HepG2 (cell line): Measurements from ENCODE around the gene DRAXIN. TPM values are rescaled to one million over a fixed set of nuclear protein-coding genes. Genes with fewer than 3 reads are reported as not detected.

ENCODE experiments used
- CC2D1A ChIP-seq: sonication (generic); formaldehyde crosslinking; IDR thresholded peaks from 2 replicates; pipeline ENCODE4 v1.8.1; 2023; ENCODE audit warnings: mild to moderate bottlenecking, missing genetic modification reagents
- GPN1 ChIP-seq: sonication (generic); formaldehyde crosslinking; IDR thresholded peaks from 2 replicates; pipeline ENCODE4 v1.5.1; 2020; ENCODE audit warnings: missing genetic modification reagents, borderline replicate concordance
- HNRNPK ChIP-seq: fragments of 200-400 bp; formaldehyde crosslinking; IDR thresholded peaks from 2 replicates; pipeline ENCODE4 v1.6.1; 2018; ENCODE audit warnings: low read length, low read depth, moderate library complexity, mild to moderate bottlenecking; ENCODE audit not compliant: poor library complexity, severe bottlenecking
- MAFK ChIP-seq, 2 experiments: IDR thresholded peaks in 1 of 2; conservative IDR thresholded peaks in 1 of 2; 2 replicates each; pipeline ENCODE4 v1.6.1; 2011; ENCODE audit warnings: improper control_type of control experiment in 2 of 2, low read length in 2 of 2
- NCOA1 ChIP-seq: sonication (generic); formaldehyde crosslinking; IDR thresholded peaks from 2 replicates; pipeline ENCODE4 v1.9.0; 2021; ENCODE audit warnings: missing genetic modification reagents
- POLR2A ChIP-seq, 2 experiments: IDR thresholded peaks; 2 replicates each; pipeline ENCODE4 v1.6.1; 2011; ENCODE audit warnings: low read depth in 2 of 2, low read length in 2 of 2, mild to moderate bottlenecking in 1 of 2, moderate library complexity in 1 of 2; ENCODE audit not compliant: insufficient read depth in 1 of 2
- SMAD1 ChIP-seq: sonication (generic); formaldehyde crosslinking; IDR thresholded peaks from 2 replicates; pipeline ENCODE4 v1.4.0; 2020; ENCODE audit warnings: missing genetic modification reagents, low read depth, mild to moderate bottlenecking, borderline replicate concordance
- ZBTB1 ChIP-seq: sonication (generic); formaldehyde crosslinking; IDR thresholded peaks from 2 replicates; pipeline ENCODE4 v1.4.0; 2020; ENCODE audit warnings: missing genetic modification reagents, borderline replicate concordance
- ZNF460 ChIP-seq: sonication (generic); formaldehyde crosslinking; IDR thresholded peaks from 2 replicates; pipeline ENCODE4 v1.5.1; 2020; ENCODE audit warnings: missing genetic modification reagents, mild to moderate bottlenecking, borderline replicate concordance
- ZNF703 ChIP-seq: sonication (generic); formaldehyde crosslinking; IDR thresholded peaks from 2 replicates; pipeline ENCODE4 v1.5.1; 2020; ENCODE audit warnings: missing genetic modification reagents, mild to moderate bottlenecking, moderate library complexity, borderline replicate concordance
- ZNF709 ChIP-seq: sonication (generic); formaldehyde crosslinking; IDR thresholded peaks from 2 replicates; pipeline ENCODE4 v1.5.0; 2020; ENCODE audit warnings: mild to moderate bottlenecking, missing genetic modification reagents
- ZSCAN25 ChIP-seq: sonication (generic); formaldehyde crosslinking; IDR thresholded peaks from 2 replicates; pipeline ENCODE4 v1.8.0; 2022; ENCODE audit warnings: mild to moderate bottlenecking, missing genetic modification reagents
- polyA plus RNA-seq, 8 experiments: library from polyadenylated mRNA; depleted of rRNA in 3 of 8; stranded (reverse) in 7 of 8; unstranded in 1 of 8; fragments of >200 nt; fragmentation: Illumina TruSeq in 4 of 8; extraction: Trizol in 4 of 8; gene quantifications; 2 replicates each; pipeline versions ENCODE4 v1.2.1 to v1.2.3, GENCODE V29; 2011 to 2016; ENCODE audit warnings: low read depth in 4 of 8, missing spikeins in 1 of 8, mixed read lengths in 1 of 8; ENCODE audit not compliant: insufficient read depth in 1 of 8
- total RNA-seq, 5 experiments: library from RNA; depleted of rRNA; stranded (reverse); fragments of >200 nt; fragmentation: Illumina TruSeq; extraction: Trizol; gene quantifications; 2 replicates each; pipeline ENCODE4 v1.2.3, GENCODE V29; 2016; ENCODE audit warnings: low read depth in 1 of 5
- TF ChIP-seq, protein P1 (sequence below): sonication (generic); formaldehyde crosslinking; IDR thresholded peaks from 2 replicates; pipeline ENCODE4 v1.4.0; 2020; ENCODE audit warnings: missing genetic modification reagents
- TF ChIP-seq, protein P2 (sequence below): sonication (generic); formaldehyde crosslinking; IDR thresholded peaks from 2 replicates; pipeline ENCODE4 v1.5.0; 2020; ENCODE audit warnings: mild to moderate bottlenecking, missing genetic modification reagents
- TF ChIP-seq, protein P3 (sequence below): IDR thresholded peaks from 2 replicates; pipeline ENCODE4 v1.6.1; 2016; ENCODE audit warnings: missing genetic modification reagents, missing compliant biosample characterization
- TF ChIP-seq, protein P4 (sequence below): sonication (generic); formaldehyde crosslinking; IDR thresholded peaks from 2 replicates; pipeline ENCODE4 v1.4.0; 2020; ENCODE audit warnings: missing genetic modification reagents
- TF ChIP-seq, protein P5 (sequence below): sonication (generic); formaldehyde crosslinking; IDR thresholded peaks from 2 replicates; pipeline ENCODE4 v1.9.0; 2021; ENCODE audit warnings: missing genetic modification reagents, mild to moderate bottlenecking, borderline replicate concordance

The DRAXIN gene
- total and polyA plus RNA-seq, 2 of the 13 experiments (the other 11 are each of a cell fraction or from before 2014, with no cell fraction given), result 0.02 TPM; not detected in 1

DNA sequence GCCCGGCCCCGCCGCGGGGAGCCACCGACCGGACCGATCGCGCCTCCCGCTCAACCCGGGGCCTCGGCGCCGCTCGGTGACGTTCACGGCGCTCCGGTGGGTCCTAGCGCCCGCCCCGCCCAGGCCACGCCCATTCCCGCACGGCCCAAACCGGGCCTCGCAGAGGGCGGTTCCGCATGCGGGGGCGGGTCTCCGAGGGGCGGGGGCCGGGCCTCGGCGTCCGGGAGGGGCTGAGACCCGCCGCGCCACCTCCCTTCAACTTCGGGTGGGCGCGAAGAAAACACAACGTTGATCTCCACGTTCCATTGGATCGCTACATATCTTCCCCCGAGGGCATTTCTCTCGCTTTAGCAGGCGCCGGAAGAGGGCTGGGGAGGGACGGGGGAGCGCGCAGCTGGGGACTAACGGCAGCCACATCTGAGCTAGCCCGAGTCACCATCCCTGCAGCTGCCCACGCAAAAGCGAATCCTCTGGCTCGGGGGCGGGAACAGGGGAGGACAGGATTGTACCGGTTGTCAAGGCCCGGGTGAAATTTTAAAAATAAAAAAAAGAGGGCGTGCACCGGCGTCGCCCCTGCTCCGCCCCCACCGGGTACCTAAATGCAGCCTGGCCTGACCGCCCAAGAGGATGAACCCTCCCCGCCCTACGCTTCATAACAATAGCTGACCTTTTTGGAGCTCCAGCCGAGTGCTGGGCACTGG, 10.3 kb upstream of the DRAXIN start, which contains the start of gene MAD2L2 (continued):
- TF ChIP-seq ZBTB1 (CRISPR knock-in tag) (no peak), GPN1 (no peak), ZNF703 (CRISPR knock-in tag) (no peak), POLR2A (IDR thresholded peaks at IDR 0.05; ENCODE audit: insufficient read depth in 1 of 2, low read depth in 2 of 2, low read length in 2 of 2) (peak; percentile 43 to 78; a peak in 2 of 4 replicates), SMAD1 (CRISPR knock-in tag) (no peak), NCOA1 (CRISPR knock-in tag) (no peak), CC2D1A (no peak), MAFK (conservative IDR thresholded peaks at IDR 0.05 in 1 of 2, IDR thresholded peaks at IDR 0.05 in 1 of 2; ENCODE audit: low read length in 2 of 2) (no peak), ZNF460 (CRISPR knock-in tag) (no peak), ZNF709 (CRISPR knock-in tag) (peak; percentile 23; the same call in 1 of the 2 replicates), ZSCAN25 (CRISPR knock-in tag) (peak; percentile 63; the same call in 1 of the 2 replicates), HNRNPK (peak; percentile 76)
- TF ChIP-seq, protein P1, sequence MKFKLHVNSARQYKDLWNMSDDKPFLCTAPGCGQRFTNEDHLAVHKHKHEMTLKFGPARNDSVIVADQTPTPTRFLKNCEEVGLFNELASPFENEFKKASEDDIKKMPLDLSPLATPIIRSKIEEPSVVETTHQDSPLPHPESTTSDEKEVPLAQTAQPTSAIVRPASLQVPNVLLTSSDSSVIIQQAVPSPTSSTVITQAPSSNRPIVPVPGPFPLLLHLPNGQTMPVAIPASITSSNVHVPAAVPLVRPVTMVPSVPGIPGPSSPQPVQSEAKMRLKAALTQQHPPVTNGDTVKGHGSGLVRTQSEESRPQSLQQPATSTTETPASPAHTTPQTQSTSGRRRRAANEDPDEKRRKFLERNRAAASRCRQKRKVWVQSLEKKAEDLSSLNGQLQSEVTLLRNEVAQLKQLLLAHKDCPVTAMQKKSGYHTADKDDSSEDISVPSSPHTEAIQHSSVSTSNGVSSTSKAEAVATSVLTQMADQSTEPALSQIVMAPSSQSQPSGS (CRISPR knock-in tag), result no peak
- TF ChIP-seq, protein P2, sequence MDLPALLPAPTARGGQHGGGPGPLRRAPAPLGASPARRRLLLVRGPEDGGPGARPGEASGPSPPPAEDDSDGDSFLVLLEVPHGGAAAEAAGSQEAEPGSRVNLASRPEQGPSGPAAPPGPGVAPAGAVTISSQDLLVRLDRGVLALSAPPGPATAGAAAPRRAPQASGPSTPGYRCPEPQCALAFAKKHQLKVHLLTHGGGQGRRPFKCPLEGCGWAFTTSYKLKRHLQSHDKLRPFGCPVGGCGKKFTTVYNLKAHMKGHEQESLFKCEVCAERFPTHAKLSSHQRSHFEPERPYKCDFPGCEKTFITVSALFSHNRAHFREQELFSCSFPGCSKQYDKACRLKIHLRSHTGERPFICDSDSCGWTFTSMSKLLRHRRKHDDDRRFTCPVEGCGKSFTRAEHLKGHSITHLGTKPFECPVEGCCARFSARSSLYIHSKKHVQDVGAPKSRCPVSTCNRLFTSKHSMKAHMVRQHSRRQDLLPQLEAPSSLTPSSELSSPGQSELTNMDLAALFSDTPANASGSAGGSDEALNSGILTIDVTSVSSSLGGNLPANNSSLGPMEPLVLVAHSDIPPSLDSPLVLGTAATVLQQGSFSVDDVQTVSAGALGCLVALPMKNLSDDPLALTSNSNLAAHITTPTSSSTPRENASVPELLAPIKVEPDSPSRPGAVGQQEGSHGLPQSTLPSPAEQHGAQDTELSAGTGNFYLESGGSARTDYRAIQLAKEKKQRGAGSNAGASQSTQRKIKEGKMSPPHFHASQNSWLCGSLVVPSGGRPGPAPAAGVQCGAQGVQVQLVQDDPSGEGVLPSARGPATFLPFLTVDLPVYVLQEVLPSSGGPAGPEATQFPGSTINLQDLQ (CRISPR knock-in tag), result no peak
- TF ChIP-seq, protein P3, sequence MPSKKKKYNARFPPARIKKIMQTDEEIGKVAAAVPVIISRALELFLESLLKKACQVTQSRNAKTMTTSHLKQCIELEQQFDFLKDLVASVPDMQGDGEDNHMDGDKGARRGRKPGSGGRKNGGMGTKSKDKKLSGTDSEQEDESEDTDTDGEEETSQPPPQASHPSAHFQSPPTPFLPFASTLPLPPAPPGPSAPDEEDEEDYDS, result peak; percentile 27; the same call in 1 of the 2 replicates
- TF ChIP-seq, protein P4, sequence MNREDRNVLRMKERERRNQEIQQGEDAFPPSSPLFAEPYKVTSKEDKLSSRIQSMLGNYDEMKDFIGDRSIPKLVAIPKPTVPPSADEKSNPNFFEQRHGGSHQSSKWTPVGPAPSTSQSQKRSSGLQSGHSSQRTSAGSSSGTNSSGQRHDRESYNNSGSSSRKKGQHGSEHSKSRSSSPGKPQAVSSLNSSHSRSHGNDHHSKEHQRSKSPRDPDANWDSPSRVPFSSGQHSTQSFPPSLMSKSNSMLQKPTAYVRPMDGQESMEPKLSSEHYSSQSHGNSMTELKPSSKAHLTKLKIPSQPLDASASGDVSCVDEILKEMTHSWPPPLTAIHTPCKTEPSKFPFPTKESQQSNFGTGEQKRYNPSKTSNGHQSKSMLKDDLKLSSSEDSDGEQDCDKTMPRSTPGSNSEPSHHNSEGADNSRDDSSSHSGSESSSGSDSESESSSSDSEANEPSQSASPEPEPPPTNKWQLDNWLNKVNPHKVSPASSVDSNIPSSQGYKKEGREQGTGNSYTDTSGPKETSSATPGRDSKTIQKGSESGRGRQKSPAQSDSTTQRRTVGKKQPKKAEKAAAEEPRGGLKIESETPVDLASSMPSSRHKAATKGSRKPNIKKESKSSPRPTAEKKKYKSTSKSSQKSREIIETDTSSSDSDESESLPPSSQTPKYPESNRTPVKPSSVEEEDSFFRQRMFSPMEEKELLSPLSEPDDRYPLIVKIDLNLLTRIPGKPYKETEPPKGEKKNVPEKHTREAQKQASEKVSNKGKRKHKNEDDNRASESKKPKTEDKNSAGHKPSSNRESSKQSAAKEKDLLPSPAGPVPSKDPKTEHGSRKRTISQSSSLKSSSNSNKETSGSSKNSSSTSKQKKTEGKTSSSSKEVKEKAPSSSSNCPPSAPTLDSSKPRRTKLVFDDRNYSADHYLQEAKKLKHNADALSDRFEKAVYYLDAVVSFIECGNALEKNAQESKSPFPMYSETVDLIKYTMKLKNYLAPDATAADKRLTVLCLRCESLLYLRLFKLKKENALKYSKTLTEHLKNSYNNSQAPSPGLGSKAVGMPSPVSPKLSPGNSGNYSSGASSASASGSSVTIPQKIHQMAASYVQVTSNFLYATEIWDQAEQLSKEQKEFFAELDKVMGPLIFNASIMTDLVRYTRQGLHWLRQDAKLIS (CRISPR knock-in tag), result no peak
- TF ChIP-seq, protein P5, sequence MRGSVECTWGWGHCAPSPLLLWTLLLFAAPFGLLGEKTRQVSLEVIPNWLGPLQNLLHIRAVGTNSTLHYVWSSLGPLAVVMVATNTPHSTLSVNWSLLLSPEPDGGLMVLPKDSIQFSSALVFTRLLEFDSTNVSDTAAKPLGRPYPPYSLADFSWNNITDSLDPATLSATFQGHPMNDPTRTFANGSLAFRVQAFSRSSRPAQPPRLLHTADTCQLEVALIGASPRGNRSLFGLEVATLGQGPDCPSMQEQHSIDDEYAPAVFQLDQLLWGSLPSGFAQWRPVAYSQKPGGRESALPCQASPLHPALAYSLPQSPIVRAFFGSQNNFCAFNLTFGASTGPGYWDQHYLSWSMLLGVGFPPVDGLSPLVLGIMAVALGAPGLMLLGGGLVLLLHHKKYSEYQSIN (CRISPR knock-in tag), result no peak
